HepG2 (cell line): ENCODE measurements around the gene SESN2. TPM values are rescaled to one million over a fixed set of nuclear protein-coding genes. Genes with fewer than 3 reads are reported as not detected.

Source experiments
- ATF4 ChIP-seq, 2 experiments: fragments of 450-650 bp in 1 of 2; sonication (generic) in 1 of 2; formaldehyde crosslinking; IDR thresholded peaks; 2 replicates each; pipeline versions ENCODE4 v1.5.0 to v1.8.0; 2020 to 2022; ENCODE audit warnings: mild to moderate bottlenecking in 1 of 2, missing genetic modification reagents in 1 of 2
- ATF7 ChIP-seq, 2 experiments: fragments of 450-650 bp in 1 of 2; sonication (generic) in 1 of 2; formaldehyde crosslinking in 1 of 2; IDR thresholded peaks; 2 replicates each; pipeline versions ENCODE4 v1.4.0 to v1.6.1; 2016 to 2020; ENCODE audit warnings: antibody characterized with exemption in 1 of 2, mild to moderate bottlenecking in 1 of 2, missing genetic modification reagents in 1 of 2
- BRD4 ChIP-seq: sonication (generic); formaldehyde crosslinking; IDR thresholded peaks from 2 replicates; pipeline ENCODE4 v1.4.0; 2020; ENCODE audit warnings: missing genetic modification reagents
- FOXA1 ChIP-seq, 2 experiments: fragments of 450-650 bp in 1 of 2; sonication (generic) in 1 of 2; formaldehyde crosslinking in 1 of 2; IDR thresholded peaks; 2 replicates each; pipeline versions ENCODE4 v1.4.0 to v1.6.1; 2016 to 2020; ENCODE audit warnings: missing genetic modification reagents in 1 of 2
- GABPB1 ChIP-seq: IDR thresholded peaks from 2 replicates; pipeline ENCODE4 v1.6.1; 2016; ENCODE audit warnings: mild to moderate bottlenecking, missing genetic modification reagents, moderate library complexity, missing compliant biosample characterization
- GPN1 ChIP-seq: sonication (generic); formaldehyde crosslinking; IDR thresholded peaks from 2 replicates; pipeline ENCODE4 v1.5.1; 2020; ENCODE audit warnings: missing genetic modification reagents, borderline replicate concordance
- JUND ChIP-seq: sonication (generic); formaldehyde crosslinking; IDR thresholded peaks from 2 replicates; pipeline ENCODE4 v1.8.0; 2022; ENCODE audit warnings: mild to moderate bottlenecking, missing genetic modification reagents
- KDM5B ChIP-seq: sonication (generic); formaldehyde crosslinking; IDR thresholded peaks from 2 replicates; pipeline ENCODE4 v1.4.0; 2020; ENCODE audit warnings: missing genetic modification reagents, mild to moderate bottlenecking, borderline replicate concordance
- NKX3-1 ChIP-seq: sonication (generic); formaldehyde crosslinking; IDR thresholded peaks from 2 replicates; pipeline ENCODE4 v1.5.0; 2020; ENCODE audit warnings: missing genetic modification reagents
- TRIM24 ChIP-seq: sonication (generic); formaldehyde crosslinking; IDR thresholded peaks from 2 replicates; pipeline ENCODE4 v1.8.0; 2022; ENCODE audit warnings: mild to moderate bottlenecking, missing genetic modification reagents
- ZFAT ChIP-seq: sonication (generic); formaldehyde crosslinking; conservative IDR thresholded peaks from 2 replicates; pipeline ENCODE4 v1.8.1; 2023; ENCODE audit warnings: missing genetic modification reagents, inconsistent platforms
- ZFX ChIP-seq: sonication (generic); formaldehyde crosslinking; IDR thresholded peaks from 2 replicates; pipeline ENCODE4 v1.4.0; 2020; ENCODE audit warnings: mild to moderate bottlenecking, low read depth, missing genetic modification reagents, moderate library complexity
- ZGPAT ChIP-seq: IDR thresholded peaks from 2 replicates; pipeline ENCODE4 v1.6.1; 2016; ENCODE audit warnings: mild to moderate bottlenecking
- ZNF160 ChIP-seq: sonication (generic); formaldehyde crosslinking; IDR thresholded peaks from 2 replicates; pipeline ENCODE4 v1.8.0; 2022; ENCODE audit warnings: mild to moderate bottlenecking, inconsistent platforms, missing genetic modification reagents
- ZNF629 ChIP-seq: sonication (generic); formaldehyde crosslinking; conservative IDR thresholded peaks from 2 replicates; pipeline ENCODE4 v1.5.0; 2020; ENCODE audit warnings: missing genetic modification reagents
- ZNF790 ChIP-seq: sonication (generic); formaldehyde crosslinking; IDR thresholded peaks from 2 replicates; pipeline ENCODE4 v1.8.0; 2022; ENCODE audit warnings: missing genetic modification reagents, mild to moderate bottlenecking, borderline replicate concordance
- ZNF839 ChIP-seq: sonication (generic); formaldehyde crosslinking; IDR thresholded peaks from 2 replicates; pipeline ENCODE4 v1.4.0; 2020; ENCODE audit warnings: missing genetic modification reagents, mild to moderate bottlenecking, borderline replicate concordance
- polyA plus RNA-seq, 8 experiments: library from polyadenylated mRNA; depleted of rRNA in 3 of 8; stranded (reverse) in 7 of 8; unstranded in 1 of 8; fragments of >200 nt; fragmentation: Illumina TruSeq in 4 of 8; extraction: Trizol in 4 of 8; gene quantifications; 2 replicates each; pipeline versions ENCODE4 v1.2.1 to v1.2.3, GENCODE V29; 2011 to 2016; ENCODE audit warnings: low read depth in 4 of 8, missing spikeins in 1 of 8, mixed read lengths in 1 of 8; ENCODE audit not compliant: insufficient read depth in 1 of 8
- total RNA-seq, 5 experiments: library from RNA; depleted of rRNA; stranded (reverse); fragments of >200 nt; fragmentation: Illumina TruSeq; extraction: Trizol; gene quantifications; 2 replicates each; pipeline ENCODE4 v1.2.3, GENCODE V29; 2016; ENCODE audit warnings: low read depth in 1 of 5

The SESN2 gene
- total and polyA plus RNA-seq, 2 of the 13 experiments (the other 11 are each of a cell fraction or from before 2014, with no cell fraction given) = 13.2 to 19.1 TPM

GRCh38 chr1:28259934-28260802 lies 850 bp downstream of the SESN2 start (continued):
- TF ChIP-seq ZFAT = no peak
- no peak for TF ChIP-seq FOXA1 (IDR thresholded peaks at IDR 0.05)
- TF ChIP-seq FOXA1 (CRISPR knock-in tag; IDR thresholded peaks at IDR 0.05) = no peak
- no peak for TF ChIP-seq NKX3-1 (CRISPR knock-in tag)
- TF ChIP-seq ZNF160 (CRISPR knock-in tag) = no peak
- peak; percentile 14; the same call in 1 of the 2 replicates for TF ChIP-seq KDM5B (CRISPR knock-in tag)
- TF ChIP-seq GABPB1 = no peak
- no peak for TF ChIP-seq BRD4 (CRISPR knock-in tag)
- TF ChIP-seq ZNF839 (CRISPR knock-in tag) = no peak
- TF ChIP-seq ATF7 (IDR thresholded peaks at IDR 0.05) = no peak
- no peak for TF ChIP-seq ATF7 (CRISPR knock-in tag; IDR thresholded peaks at IDR 0.05)
- TF ChIP-seq ZNF629 (CRISPR knock-in tag) = no peak
- no peak for TF ChIP-seq TRIM24 (CRISPR knock-in tag)
- TF ChIP-seq ZNF790 = no peak
- peak; percentile 21; the same call in 1 of the 2 replicates for TF ChIP-seq ZFX
- TF ChIP-seq GPN1 (CRISPR knock-in tag) = no peak
- TF ChIP-seq JUND (CRISPR knock-in tag) = no peak
- TF ChIP-seq ATF4 (CRISPR knock-in tag; IDR thresholded peaks at IDR 0.05) = peak in 1 of 2 experiments; percentile 90; a peak in 2 of 4 replicates
- no peak; the same call in 1 of the 2 replicates for TF ChIP-seq ZGPAT (CRISPR knock-in tag)
